ENCODE results near the gene CDC42.

GRCh38 chr1:22089787-22090186 lies 37.3 kb downstream of the CDC42 start:
- no peak for TF ChIP-seq CTCF (IDR thresholded peaks at IDR 0.05)
- no peak for TF ChIP-seq POLR2A (IDR thresholded peaks at IDR 0.05)
